HG02938 (cell line): ENCODE measurements around the gene JPH3.
"Not testable (repeated sequence)": the region's sequence is repeated elsewhere in the genome, so short reads cannot be mapped to it uniquely, and the experiment has no call there.

Source experiments
- ATAC-seq: cut with Tn5 transposase; IDR thresholded peaks from one replicate; pipeline ENCODE4 v1.9.1; 2021; ENCODE audit warnings: mild to moderate bottlenecking, moderate library complexity; ENCODE audit not compliant: unreplicated experiment

Gene JPH3

GRCh38 chr16:87678618-87679017, 76.3 kb downstream of the JPH3 start:
- no peak for ATAC-seq

- no peak for ATAC-seq
Observed at GRCh38 chr16:87679593-87680271, 77.4 kb downstream of the JPH3 start.

- no peak for ATAC-seq
Observed at GRCh38 chr16:87680272-87680644, 78.0 kb downstream of the JPH3 start.

- not testable (repeated sequence) for ATAC-seq
Observed at GRCh38 chr16:87681051-87681602, 78.8 kb downstream of the JPH3 start.

GRCh38 chr16:87681981-87682570, 79.8 kb downstream of the JPH3 start:
- no peak for ATAC-seq

GRCh38 chr16:87682852-87683399, 80.6 kb downstream of the JPH3 start:
- ATAC-seq, result no peak

GRCh38 chr16:87684106-87684677, 81.9 kb downstream of the JPH3 start:
- ATAC-seq, result no peak

- ATAC-seq, result no peak
Observed at GRCh38 chr16:87684711-87685404, 82.5 kb downstream of the JPH3 start.

GRCh38 chr16:87685405-87685755, 83.1 kb downstream of the JPH3 start:
- ATAC-seq, result no peak

- ATAC-seq, result no peak
Observed at GRCh38 chr16:87685766-87686165, 83.5 kb downstream of the JPH3 start.

- no peak for ATAC-seq
Observed at GRCh38 chr16:87686697-87687096, 84.4 kb downstream of the JPH3 start.

- no peak for ATAC-seq
Observed at GRCh38 chr16:87687126-87687910, 85.0 kb downstream of the JPH3 start.

- no peak for ATAC-seq
Observed at GRCh38 chr16:87687998-87688529, 85.8 kb downstream of the JPH3 start.

GRCh38 chr16:87688876-87689815, 86.8 kb downstream of the JPH3 start:
- no peak for ATAC-seq

- no peak for ATAC-seq
Observed at GRCh38 chr16:87689956-87690465, 87.7 kb downstream of the JPH3 start.

GRCh38 chr16:87690911-87691685, 88.8 kb downstream of the JPH3 start:
- ATAC-seq, result no peak

GRCh38 chr16:87691686-87692079, 89.4 kb downstream of the JPH3 start:
- no peak for ATAC-seq

GRCh38 chr16:87692176-87692575, 89.9 kb downstream of the JPH3 start:
- ATAC-seq, result no peak
